Activated CD4-positive, alpha-beta T cell treated with anti-CD3 and anti-CD28 coated beads for 1 hour (primary cell): Measurements from ENCODE around the gene TMEM120A.

Experiments
- DNase-seq: peaks from one replicate; pipeline ENCODE4 v3.0.0-alpha.2; 2020

TMEM120A gene

DNA sequence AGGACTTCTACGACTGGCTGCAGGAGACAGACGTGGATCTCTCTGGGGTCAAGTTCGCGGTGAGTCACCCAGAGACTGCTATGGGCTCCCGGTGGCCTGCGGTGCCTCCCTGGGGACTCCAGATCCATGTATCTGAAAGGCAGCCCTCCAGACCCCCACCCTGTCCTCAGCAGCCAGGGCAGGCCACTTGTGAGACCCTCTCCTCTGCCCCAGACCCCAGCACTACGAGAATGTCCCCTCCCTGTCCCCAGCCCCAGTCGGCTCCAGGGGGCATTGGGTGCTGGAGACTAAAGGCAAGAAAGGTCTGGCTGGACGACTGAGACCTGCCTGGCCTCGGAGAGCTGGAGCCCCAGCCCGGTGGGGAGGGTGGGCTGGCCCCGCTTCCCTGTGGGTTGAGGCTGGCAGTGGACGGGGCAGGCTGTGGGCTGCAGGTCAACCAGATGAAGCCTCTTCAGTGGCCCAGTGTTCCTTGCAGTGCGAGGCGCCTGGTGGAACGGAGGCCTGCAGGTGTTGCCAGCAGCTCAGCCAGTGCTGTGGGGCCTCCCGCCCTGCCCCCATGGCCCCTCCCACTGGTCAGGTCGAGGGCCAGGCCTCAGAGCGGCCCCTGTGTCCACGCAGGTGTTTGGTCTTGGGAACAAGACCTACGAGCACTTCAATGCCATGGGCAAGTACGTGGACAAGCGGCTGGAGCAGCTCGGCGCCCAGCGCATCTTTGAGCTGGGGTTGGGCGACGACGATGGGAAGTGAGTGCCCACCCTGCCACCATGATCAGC, 13.8 kb downstream of the TMEM120A start:
- no peak for DNase-seq

DNA sequence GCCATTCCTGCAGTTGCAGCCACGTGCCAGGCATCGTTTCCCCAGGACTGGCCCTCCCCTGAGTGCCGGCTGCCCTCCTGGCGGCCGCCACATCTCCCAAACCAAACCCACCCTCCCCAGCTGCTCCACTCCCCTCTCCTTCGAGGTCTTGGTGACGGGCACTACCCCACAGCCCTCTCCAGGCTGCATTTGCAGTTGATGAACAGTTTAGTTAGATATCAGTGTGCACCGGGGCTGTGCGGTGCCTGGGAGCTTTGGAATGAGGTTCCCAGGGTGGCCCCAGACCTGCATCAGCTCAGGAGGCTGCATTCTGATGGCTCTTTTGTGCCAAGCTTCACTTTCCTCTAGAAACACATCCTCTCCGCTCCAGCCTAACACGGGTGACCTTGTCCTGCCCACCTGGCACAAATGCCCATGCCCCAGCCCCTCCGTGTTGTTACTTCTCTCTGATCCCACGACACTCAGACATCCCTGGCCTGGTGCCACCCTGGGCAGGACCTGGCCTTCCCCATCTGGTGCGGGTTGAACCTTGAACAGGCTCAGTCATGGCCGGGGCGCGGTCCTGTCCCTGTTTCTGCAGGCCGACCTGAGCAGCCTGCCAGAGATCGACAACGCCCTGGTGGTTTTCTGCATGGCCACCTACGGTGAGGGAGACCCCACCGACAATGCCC, 14.5 kb downstream of the TMEM120A start:
- DNase-seq = no peak

DNA sequence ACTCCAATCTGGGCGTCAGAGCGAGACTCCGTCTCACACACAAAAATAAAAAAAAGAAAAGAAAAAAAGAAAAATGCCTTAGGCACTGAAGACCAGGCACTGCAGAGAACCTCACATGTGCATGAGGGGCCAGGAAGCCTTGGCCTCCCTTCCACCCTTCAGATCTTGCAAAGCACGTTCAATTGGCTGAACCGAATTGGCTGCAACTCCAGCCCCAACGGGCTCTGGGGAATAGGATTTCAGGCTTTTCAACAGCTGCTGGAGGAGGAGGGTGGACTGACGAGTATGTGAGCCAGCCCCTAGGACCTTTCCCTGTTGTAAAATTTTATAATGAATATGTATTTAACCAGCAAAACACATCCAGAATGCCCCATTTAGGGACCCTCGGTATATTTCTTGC, 16.7 kb downstream of the TMEM120A start:
- DNase-seq = no peak

DNA sequence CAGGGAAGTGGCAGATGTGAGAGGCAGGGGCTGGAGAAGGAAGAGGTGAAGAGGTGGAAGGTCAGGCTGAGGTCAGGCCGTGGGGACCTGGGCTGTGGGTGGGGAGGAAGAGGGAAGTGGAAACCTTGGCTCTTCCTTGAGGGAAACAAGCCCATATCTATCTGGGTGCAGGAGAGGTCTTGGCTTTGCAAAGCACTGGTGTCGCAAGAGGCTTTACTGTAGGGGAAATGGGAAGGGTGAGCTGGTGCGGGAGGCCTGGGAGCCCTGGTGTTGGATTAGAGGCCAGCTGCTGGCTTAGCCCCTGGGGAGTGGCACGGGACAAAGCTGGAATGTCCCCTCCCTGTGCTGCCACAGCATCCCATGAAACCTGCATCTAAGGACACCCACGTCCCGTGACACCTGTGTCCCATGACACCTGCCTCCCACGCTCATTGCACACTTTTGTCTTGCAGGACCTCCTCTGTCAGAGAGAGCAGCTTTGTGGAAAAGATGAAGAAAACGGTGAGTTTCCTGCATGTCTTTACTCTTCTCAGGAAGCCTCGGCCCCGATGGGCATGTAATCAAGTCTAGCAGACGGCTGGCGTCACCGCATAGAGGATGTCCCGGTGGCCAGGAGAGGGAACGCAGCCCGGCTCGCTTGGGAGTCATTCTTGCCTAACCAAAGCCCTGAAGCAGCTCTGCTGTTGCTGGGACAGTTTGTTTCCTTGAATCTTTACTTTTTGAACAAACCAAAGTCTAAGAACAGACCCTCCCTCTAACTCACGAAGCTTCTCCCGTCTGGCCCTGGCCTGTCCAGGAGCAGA, 22.2 kb downstream of the TMEM120A start:
- DNase-seq = no peak

DNA sequence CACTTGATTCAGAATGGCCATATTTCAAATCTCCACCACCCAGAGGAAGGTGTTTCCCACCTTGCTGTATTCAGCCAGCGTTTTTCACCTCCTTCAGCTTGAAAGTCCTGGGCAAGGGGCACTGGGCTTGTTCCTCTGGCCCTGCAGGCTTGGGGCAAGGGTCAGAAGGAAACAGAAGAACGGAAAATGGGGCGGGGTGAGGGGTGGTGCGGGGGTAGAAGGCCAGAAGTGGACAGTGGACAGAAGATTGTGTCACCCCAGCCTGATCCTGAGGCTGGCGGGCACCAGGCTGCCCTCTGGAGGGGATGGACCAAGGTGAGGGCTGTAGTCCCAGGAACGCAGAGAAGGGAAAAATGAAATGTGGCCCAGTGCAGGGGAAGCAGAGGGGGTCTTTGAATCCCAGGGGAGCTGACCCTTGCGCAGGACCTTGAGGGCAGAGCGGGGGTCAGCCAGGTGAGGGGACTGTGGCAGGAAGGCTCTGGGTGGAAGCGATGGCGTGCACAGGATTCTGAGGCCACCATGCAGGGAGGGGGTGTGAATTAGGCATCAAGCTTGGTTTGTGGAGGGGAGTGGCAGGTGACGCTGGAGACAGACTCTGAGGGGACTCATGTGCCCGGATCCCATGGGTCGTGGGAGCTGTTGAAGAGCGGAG, 23.0 kb downstream of the TMEM120A start:
- no peak for DNase-seq

DNA sequence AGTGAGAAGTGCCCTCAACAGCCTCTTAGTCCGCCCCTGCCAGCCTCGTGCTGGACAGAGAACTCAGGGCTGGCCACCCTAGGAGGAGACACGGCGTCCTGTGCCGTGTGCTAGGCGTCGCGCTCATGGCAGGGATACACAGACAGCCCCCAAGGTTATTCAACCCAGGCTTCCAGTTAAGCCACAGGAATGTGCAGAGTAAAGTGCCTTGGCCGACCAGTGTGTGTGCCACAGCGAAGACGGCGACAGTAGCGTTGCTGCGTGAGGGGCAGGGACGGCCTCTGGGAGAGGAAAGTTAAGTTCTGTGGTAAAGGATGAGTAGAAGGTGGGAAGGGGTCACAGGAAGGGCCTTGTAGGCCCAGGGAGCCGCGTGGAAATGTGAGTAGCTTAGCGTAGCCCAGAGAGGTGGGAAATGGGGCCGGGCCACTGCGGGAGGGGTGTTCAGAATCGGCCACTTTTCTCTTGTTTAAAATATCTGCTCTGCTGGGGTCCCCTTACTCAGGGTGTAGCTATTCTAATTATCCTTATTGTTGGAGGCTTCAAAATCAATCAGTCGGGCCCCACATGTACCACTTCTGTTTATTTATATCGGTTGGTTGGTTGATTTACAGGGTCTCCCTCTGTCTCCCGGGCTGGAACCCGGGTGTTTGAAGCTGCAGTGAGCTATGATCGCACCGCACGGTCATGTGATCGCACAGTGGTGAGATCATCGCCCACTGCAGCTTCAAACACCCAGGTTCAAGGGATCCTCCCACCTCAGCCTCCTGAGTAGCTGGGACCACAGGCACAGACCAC, 24.5 kb downstream of the TMEM120A start:
- DNase-seq = no peak

DNA sequence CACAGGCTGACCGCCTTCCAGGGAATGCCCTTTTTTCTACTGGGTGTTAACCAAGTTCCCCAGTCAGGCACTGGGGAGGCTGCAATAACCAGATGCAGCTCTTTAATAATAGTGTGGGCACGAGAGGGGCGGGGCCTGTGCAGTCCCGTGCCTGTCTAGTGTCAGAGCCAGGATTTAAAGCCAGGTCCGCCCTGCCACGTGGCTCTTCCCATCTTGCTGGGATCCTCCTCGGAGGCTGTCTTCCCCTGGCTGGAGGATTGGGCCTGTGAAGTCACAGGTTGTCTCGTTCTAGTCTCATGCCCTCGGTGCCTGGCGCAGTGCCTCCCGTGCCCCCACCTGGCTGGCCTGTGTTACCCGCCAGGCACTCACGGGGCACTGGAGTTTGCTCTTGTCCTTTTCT, 25.2 kb downstream of the TMEM120A start:
- DNase-seq = no peak

DNA sequence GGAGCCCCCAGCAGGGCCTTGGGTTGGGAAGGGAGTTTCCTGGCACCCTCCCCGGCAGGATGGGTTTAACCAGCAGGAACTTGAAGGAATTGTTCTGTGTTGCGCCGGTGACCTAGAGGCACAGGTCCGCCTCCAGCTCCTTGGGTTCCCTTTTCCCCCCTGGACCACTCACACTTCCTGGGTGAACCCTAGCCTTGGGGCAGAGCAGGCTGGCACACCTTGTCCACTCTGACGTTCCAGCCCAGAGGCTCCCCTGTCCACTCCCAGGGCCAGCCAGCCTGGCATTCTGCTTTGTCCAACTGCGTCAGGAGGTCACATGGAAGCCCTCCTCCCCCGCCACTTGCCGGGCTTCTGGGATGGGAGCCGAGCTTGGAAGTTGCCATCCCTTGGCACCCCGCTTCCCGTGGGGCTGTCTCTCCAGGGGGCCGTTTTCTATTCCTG, 25.8 kb downstream of the TMEM120A start:
- DNase-seq = no peak

DNA sequence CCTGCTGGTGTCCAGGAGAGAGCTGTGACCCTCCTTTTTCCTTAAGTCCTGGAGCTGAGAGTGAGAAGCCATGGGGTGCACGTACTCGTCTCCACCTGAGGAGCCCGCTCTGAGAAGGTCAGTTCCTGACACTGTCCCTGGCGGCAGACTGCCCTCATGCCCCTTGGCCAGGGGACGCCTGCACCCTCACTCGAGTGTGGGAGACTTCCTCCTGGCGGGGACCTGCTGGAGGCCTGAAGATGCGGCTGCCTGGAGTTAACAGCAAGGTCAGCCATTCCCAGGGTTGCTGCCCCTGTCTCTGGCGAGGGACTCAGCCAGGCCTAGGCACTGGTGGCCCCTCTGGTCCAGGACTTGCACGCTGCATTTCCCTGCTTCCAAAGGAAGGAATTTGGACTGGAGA, 26.4 kb downstream of the TMEM120A start:
- no peak for DNase-seq

DNA sequence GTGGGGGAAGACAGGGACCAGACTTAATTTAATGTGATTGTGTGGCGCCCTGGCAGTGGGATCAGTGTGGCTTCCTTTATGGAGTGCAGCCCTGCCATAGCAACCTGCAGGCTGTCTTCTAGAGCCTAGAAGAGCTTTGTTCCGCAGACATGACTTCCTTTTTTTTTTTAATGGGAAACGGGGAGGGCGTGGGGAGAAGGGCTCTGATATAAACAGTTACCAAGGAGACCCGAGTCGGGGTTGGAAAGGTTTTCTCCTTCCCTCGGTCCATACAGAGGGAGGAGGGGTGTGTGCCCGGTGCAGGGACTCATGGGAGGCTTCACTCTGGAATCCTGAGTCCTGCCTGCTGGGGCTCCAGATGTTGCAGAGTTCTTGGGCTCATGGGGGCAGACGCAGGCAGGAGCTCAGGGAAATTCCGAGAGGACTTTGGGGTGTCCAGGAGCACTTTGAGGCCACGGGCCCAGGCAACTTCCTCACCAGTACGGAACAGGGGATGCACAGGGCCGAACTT, 26.9 kb downstream of the TMEM120A start:
- no peak for DNase-seq

DNA sequence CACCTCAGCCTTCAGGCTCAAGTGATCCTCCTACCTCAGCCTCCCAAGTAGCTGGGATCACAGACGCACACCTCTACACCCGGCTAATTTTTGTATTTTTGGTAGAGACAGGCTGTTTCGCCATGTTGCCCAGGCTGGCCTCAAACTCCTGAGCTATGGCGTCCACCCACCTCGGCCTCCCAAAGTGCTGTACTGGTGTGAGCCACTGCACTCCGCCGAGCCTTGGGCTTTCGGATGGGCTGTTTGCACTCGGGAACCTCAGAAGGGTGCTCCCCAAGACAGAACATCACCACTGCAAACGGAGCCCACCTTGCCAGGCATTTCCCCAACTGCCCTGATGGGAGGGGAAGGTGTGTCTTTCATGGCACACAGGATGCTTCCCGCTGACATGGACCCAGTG, 27.3 kb downstream of the TMEM120A start:
- no peak for DNase-seq

DNA sequence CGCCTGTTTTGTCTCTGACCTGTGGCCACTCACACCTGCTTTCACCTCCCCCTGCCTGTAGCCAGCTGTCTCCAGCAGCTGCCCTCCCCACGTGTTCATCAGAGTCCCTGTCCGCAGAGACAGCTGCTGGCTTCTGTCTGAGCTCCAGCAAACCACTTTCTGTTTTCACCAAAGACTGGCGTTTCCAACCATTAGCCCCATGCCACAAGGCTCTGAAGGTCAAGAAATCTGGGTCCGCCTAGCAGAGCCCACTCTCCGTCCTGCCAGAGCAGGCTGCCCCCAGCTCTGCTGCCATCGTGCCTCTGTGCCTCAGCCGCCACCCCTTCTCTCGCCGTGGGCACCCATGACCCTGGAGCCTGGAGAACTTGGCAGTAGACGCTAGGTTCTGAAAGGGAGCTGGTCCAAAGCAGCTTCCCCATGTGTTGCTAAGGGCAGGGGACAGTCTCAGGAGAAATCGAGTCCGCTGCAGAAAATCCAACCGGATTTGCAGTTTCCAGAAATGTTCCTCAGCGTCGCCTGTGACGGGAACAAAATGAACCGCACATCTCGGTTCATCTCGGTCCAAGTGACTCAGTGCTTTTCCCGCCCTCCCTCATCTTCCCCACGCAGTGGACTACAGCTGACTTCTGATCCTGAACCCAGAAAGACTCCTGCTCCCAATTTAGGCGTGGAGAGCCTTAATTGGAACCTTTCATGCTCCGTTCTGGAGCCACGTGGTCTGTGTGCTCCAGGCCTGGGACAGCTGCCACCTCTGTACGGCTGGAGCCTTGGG, 28.0 kb downstream of the TMEM120A start:
- DNase-seq = no peak

DNA sequence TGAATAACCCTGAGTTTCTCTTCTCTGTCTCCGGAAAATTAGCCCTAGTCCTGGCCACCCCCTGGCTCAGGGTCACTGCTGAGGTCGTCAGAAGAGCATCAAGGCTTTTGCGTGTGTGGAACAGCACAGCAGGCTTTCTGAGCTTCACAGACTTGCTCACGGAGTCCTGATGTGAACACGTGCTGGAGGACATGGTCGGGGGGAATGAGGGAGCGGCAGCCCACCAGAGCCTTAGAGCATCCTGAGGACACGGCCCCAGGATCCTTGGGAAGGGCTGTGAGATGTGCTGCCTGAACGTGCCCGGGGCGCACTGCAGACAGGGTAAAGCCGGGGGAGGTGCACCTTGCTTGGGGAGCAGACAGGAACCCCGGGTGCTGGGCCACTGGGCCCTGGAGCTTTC, 28.8 kb downstream of the TMEM120A start:
- DNase-seq = no peak

DNA sequence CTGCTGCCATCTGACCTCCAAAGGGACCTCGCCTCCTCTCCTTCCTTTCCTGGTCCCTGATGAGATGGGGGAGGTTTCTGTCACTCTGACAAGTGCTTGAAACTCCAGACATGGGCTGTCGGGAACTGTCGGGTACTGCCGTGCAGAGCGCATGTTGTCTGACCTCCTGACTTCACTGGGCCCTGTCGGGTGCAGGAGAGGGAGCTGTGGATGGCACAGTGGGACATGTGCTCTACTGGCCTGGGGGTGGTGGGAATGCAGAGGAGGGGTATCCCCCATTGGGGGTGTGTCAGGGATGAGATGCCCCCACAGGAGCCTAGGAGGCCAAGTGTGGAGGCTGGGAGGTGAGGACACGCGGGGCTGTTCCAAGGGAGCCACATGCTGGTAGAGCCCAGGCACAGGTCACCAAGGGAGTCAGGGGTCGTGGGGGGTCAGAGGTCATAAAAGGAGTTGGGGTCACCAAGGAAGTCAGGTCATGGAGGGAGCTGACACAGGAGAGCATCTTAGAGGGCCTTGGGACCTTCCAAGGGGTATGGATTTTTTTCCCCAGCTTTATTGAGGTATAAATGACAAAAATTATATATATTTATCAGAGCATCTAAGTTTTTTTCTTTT, 30.9 kb downstream of the TMEM120A start:
- DNase-seq = no peak

DNA sequence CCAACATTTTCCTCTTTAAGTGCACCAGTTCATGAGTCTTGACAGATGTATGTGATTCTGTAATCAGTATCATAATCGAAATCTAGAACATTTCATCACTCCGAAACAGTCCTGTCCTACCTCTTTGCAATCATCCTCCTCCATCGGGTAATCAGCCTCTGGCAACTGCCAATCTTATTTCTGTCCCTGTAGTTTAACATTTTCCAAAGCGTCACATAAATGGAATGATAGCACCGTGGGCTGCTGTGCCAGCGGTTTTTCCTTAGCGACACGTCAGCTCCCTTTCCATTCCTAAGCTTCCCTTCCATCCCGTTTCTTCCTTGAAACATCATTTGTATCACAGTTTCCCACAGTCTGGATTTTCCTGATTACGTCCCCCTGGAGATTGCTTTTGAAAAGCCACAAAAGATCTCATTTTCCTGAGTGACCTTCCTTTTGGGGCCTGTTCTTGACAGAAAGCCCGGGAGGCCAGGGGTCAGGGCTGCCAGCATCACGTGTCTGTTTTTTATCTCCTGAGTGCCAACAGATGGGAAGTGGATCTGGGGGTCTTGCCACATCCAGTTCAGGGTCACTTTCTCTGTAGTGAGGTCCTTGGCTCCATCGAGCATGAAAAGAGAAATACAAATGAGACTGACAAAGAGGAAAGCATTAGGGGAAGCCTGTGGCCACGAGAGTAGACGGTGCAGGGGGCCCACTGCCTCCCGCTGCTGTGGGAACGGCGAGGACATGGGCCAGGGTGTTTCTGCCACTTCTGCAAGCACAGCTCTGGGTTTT, 31.6 kb downstream of the TMEM120A start:
- DNase-seq = no peak

DNA sequence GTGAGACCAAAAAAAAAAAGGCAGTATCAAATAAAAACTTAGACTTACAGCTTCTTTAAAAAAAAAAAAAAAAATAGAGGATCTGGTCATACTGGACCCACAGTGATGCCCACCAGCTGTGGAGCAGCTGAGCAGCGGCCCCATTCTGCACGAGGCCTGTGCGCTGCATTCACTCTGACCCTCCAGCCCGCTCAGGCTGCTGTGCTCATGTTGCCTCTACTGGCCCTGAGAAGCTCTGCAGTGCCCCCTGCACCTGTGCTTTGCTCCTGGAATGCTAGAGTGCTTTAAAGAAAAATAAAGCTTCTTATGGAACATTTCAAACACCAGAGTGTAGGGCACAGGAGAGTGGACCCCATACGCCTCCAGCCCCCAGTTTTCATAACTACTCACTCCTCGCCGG, 33.2 kb downstream of the TMEM120A start:
- DNase-seq = no peak

DNA sequence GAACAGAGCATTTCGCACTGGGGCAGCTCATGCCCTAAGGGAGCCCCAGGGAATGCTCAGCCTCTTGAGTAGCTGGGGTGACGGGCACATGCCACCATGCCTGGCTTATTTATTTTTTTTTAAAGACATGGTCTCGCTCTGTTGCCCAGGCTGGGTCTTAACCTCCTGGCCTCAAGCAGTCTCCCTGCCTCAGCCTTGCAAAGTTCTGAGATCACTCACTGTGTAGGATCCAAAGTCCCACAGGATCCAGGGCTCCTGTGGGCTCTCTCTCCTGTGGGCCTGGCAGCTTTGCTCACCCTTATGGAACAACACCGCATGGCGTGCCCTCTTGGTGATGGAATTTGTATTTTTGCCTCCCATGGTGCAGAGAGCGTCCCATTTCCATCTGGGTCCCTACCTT, 34.0 kb downstream of the TMEM120A start:
- DNase-seq = no peak

DNA sequence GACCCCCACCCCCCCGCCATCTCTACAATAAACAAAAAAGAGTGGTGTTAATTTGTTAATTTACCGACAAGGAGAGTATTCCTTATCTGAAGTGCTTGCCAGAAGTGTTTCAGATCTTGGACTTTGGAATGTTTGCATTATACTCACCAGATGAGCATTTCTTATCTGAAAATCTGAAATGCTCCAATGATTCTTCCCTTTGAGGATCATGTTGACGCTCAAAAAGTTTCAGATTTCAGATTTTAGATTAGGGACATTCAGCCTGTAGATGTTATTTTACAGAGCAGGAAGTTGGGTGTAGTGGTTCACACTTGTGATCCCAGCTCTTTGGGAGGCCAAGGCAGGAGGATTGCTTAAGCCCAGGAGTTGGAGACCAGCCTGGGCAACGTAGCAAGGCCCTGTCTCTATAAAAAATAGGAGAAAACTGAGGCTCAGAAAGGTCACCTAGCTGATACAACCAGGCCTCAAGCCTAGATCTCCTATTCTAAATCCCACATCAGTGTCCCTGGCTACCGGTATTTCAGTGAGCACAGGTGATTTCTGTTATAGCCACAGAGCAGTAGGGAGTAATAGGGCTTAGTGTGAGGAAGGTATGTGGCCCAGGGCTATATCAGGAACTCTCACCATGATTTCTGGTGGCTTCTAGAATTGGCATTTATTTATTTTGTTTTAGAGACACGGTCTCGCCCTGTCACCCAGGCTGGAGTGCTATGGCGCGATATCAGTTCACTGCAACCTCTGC, 35.4 kb downstream of the TMEM120A start:
- no peak for DNase-seq

DNA sequence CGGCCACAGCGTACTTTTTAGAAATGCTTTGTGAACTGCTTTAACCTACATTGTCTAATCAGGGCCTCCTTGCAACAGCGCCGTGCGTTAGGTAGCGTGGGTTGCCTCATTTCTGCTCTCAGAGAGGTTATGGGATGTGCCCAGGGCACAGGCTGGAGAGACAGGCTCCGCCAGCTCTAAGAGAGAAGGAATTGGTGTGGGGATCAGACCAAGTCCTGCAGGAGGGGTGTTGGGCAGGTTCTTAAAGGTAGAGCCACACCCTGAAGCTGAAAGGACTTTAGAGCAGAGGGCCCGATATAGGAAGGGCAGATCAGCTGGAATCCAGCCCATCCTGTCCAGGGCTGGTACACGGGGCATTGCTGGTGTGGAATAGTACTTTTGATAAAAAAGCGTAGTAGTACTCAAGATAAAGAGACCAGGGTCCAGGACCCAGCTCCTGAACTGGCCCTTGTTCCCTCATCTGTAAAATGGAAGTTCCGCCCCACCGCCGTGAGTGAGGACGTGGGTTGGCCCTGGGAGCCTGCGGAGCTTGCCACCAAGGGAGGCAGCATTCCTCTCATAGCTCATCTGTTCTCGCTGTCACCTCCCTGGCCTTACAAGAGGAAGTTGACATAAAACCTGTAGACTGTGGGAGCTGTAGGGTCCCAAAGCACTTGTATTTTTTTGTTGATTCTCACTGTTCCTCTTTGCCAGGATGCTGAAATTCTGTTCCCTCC, 37.2 kb downstream of the TMEM120A start:
- DNase-seq = no peak
